ENCODE results near the gene RASGRF1.
"Not testable (repeated sequence)": the region's sequence is repeated elsewhere in the genome, so short reads cannot be mapped to it uniquely, and the experiment has no call there.

GRCh38 chr15:78995161-78995560 is 95.4 kb downstream of the RASGRF1 start:
- TF ChIP-seq POLR2A, CTCF (IDR thresholded peaks at IDR 0.05): not testable (repeated sequence)
